GM12892 (cell line): ENCODE data around the gene TSPAN2.

Source experiments
- POLR2A ChIP-seq: IDR thresholded peaks from 2 replicates; pipeline ENCODE4 v1.6.1; 2011; ENCODE audit warnings: low read depth, low read length, control low read depth
- POLR2AphosphoS5 ChIP-seq: IDR thresholded peaks from 2 replicates; pipeline ENCODE4 v1.6.1; 2011; ENCODE audit warnings: low read depth, low read length, control low read depth

- TF ChIP-seq POLR2AphosphoS5 (no peak), POLR2A (no peak)
Measured at GRCh38 chr1:115112496-115113375, 23.4 kb upstream of the TSPAN2 start.
